SH-SY5Y (cell line): ENCODE measurements around the gene DNAH8.

Experiments used
- GATA2 ChIP-seq: IDR thresholded peaks from 2 replicates; pipeline ENCODE4 v1.6.1; 2011; ENCODE audit warnings: mild to moderate bottlenecking, low read depth, low read length
- GATA3 ChIP-seq: IDR thresholded peaks from 2 replicates; pipeline ENCODE4 v1.6.1; 2011; ENCODE audit warnings: low read depth, mild to moderate bottlenecking, low read length, moderate library complexity

DNA sequence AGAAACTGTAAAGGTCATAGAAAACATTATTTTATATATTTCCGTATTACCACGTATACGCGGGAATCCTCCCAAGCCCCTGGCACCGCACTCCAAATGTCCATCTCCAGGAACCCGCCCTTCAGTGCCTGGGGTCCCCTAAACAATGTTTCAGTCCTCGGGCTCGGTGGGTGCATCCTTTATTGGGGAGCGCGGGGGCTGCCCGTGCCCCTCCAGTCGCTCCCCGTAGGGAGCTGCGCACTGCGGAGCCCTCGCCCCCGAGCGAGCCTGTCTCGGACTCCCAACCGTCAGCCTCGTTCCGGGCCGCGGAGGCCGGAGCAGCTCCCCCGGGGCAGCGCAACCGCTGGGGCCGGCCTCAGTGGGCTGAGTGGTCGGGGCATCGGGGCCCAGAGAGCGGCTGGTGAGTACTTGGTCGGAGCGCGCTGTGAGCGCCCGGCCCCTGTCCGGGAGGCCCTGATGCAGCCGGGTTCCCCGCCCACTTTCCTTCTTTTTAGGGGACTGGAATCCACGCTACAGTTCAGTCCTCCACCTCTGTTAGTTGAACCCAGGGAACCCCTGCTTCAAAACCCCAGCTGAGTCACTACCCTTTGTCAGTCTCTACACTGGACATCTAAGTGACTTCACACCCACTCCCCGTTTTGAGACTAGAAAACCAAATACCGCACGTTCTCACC lies at the start of gene DNAH8:
- TF ChIP-seq GATA3 (no peak), GATA2 (no peak)
